Transverse colon (tissue), 4 donors: ENCODE data around the gene TRAPPC2. TPM values are rescaled to one million over a fixed set of nuclear protein-coding genes. Genes with fewer than 3 reads are reported as not detected.

ENCODE experiments used
- total RNA-seq, 4 donors: library from RNA; depleted of rRNA; stranded (reverse); fragments of >200 nt; gene quantifications; one replicate each; pipeline ENCODE4 v1.1.0, GENCODE V29; 2016

Gene TRAPPC2
- total RNA-seq, 4 donors from 2014 or later, result 14.2 to 25.9 (median 15.1) TPM

Other genes with a start within 250 kb of the TRAPPC2 start
- not detected for gene EGFL6, start 165.0 kb downstream of the TRAPPC2 start, total RNA-seq
- 1 to 10 TPM in 3 of 4 donors, under 1 TPM in 1; 0.20 to 9.1 (median 3.7) TPM for gene TCEANC, start 81.5 kb downstream of the TRAPPC2 start, total RNA-seq
- 10 to 100 TPM in 2 of 4 donors, 1 to 10 TPM in 2; 4.8 to 34.7 (median 17.0) TPM for gene RAB9A, start 45.5 kb downstream of the TRAPPC2 start, total RNA-seq
- 100 to 1,000 TPM in 1 of 4 donors, 10 to 100 TPM in 3; 27.2 to 184 (median 62.8) TPM for gene OFD1, start 128 bp upstream of the TRAPPC2 start, total RNA-seq
- 1 to 10 TPM; 1.5 to 7.6 (median 5.0) TPM for gene GPM6B, start 82.5 kb upstream of the TRAPPC2 start, total RNA-seq